Nephron progenitor cell (in vitro differentiated cells): ENCODE measurements around the gene MAEA.

Experiments used
- DNase-seq: peaks from one replicate; pipeline ENCODE4 v3.0.0; 2021
- H3K27ac Mint-ChIP-seq: 2 replicates; pipeline ENCODE4 v1.8.0; 2021; ENCODE audit warnings: mild to moderate bottlenecking, moderate library complexity, mixed read lengths
- H3K27me3 Mint-ChIP-seq: 2 replicates; pipeline ENCODE4 v1.8.0; 2021; ENCODE audit warnings: mild to moderate bottlenecking, low read depth, mixed read lengths; ENCODE audit not compliant: poor library complexity
- H3K36me3 Mint-ChIP-seq: 2 replicates; pipeline ENCODE4 v1.8.0; 2021; ENCODE audit warnings: low read depth, mixed read lengths
- H3K4me1 Mint-ChIP-seq: 2 replicates; pipeline ENCODE4 v1.8.0; 2021; ENCODE audit warnings: mixed read lengths
- H3K4me3 Mint-ChIP-seq: 2 replicates; pipeline ENCODE4 v1.8.0; 2021; ENCODE audit warnings: mild to moderate bottlenecking, moderate library complexity, mixed read lengths
- H3K9me3 Mint-ChIP-seq: 2 replicates; pipeline ENCODE4 v1.8.0; 2021; ENCODE audit warnings: mild to moderate bottlenecking, moderate library complexity, mixed read lengths
- TF ChIP-seq, protein P1 (sequence below): fragments of 200-600 bp; sonication (generic); IDR thresholded peaks from 2 replicates; pipeline ENCODE4 v1.5.0; 2021; ENCODE audit warnings: antibody characterized with exemption

Gene MAEA

GRCh38 chr4:1385373-1386340, 96.0 kb downstream of the MAEA start:
- no peaks in the 10 kb centered on the region for H3K4me1 Mint-ChIP-seq
- H3K9me3 Mint-ChIP-seq, result peaks cover 14% of the 10 kb centered on the region
- TF ChIP-seq, protein P1, sequence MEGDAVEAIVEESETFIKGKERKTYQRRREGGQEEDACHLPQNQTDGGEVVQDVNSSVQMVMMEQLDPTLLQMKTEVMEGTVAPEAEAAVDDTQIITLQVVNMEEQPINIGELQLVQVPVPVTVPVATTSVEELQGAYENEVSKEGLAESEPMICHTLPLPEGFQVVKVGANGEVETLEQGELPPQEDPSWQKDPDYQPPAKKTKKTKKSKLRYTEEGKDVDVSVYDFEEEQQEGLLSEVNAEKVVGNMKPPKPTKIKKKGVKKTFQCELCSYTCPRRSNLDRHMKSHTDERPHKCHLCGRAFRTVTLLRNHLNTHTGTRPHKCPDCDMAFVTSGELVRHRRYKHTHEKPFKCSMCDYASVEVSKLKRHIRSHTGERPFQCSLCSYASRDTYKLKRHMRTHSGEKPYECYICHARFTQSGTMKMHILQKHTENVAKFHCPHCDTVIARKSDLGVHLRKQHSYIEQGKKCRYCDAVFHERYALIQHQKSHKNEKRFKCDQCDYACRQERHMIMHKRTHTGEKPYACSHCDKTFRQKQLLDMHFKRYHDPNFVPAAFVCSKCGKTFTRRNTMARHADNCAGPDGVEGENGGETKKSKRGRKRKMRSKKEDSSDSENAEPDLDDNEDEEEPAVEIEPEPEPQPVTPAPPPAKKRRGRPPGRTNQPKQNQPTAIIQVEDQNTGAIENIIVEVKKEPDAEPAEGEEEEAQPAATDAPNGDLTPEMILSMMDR, result no peak
- no peaks in the 10 kb centered on the region for H3K27me3 Mint-ChIP-seq
- no peak overlapping the region for H3K27ac Mint-ChIP-seq
- DNase-seq, result peak; percentile 1
- no peak overlapping the region for H3K4me3 Mint-ChIP-seq
- H3K36me3 Mint-ChIP-seq, result peaks cover 9% of the 10 kb centered on the region
